HepG2 (cell line): Measurements from ENCODE around the gene ACOT8. TPM values are rescaled to one million over a fixed set of nuclear protein-coding genes. Genes with fewer than 3 reads are reported as not detected.

ENCODE experiments used
- EEA1 ChIP-seq: sonication (generic); formaldehyde crosslinking; IDR thresholded peaks from 2 replicates; pipeline ENCODE4 v1.5.1; 2020; ENCODE audit warnings: mild to moderate bottlenecking, missing genetic modification reagents, borderline replicate concordance
- ELF3 ChIP-seq: IDR thresholded peaks from 2 replicates; pipeline ENCODE4 v1.6.1; 2016; ENCODE audit warnings: missing genetic modification reagents, missing compliant biosample characterization
- HIC2 ChIP-seq: sonication (generic); formaldehyde crosslinking; IDR thresholded peaks from 2 replicates; pipeline ENCODE4 v1.9.0; 2022; ENCODE audit warnings: low read depth, missing genetic modification reagents
- MEIS2 ChIP-seq: sonication (generic); formaldehyde crosslinking; IDR thresholded peaks from 2 replicates; pipeline ENCODE4 v1.9.0; 2021; ENCODE audit warnings: mild to moderate bottlenecking, missing genetic modification reagents
- MLLT10 ChIP-seq: sonication (generic); formaldehyde crosslinking; IDR thresholded peaks from 2 replicates; pipeline ENCODE4 v1.4.0; 2020; ENCODE audit warnings: missing genetic modification reagents
- RAD21 ChIP-seq: fragments of 450-650 bp; formaldehyde crosslinking; IDR thresholded peaks from 2 replicates; pipeline ENCODE4 v1.5.0; 2020; ENCODE audit warnings: mild to moderate bottlenecking
- TSC22D2 ChIP-seq: sonication (generic); formaldehyde crosslinking; IDR thresholded peaks from 2 replicates; pipeline ENCODE4 v1.5.1; 2020; ENCODE audit warnings: missing genetic modification reagents, mild to moderate bottlenecking, borderline replicate concordance
- ZBTB33 ChIP-seq: sonication (generic); formaldehyde crosslinking; IDR thresholded peaks from 2 replicates; pipeline ENCODE4 v1.4.0; 2020; ENCODE audit warnings: missing genetic modification reagents
- ZNF18 ChIP-seq: sonication (generic); formaldehyde crosslinking; IDR thresholded peaks from 2 replicates; pipeline ENCODE4 v1.8.0; 2022; ENCODE audit warnings: mild to moderate bottlenecking, missing genetic modification reagents; ENCODE audit not compliant: insufficient replicate concordance
- ZNF549 ChIP-seq: sonication (generic); formaldehyde crosslinking; IDR thresholded peaks from 2 replicates; pipeline ENCODE4 v1.5.0; 2020; ENCODE audit warnings: missing genetic modification reagents
- ZNF580 ChIP-seq: IDR thresholded peaks from 2 replicates; pipeline ENCODE4 v1.6.1; 2016; ENCODE audit warnings: low read depth, borderline replicate concordance
- ZNF660 ChIP-seq: sonication (generic); formaldehyde crosslinking; IDR thresholded peaks from 2 replicates; pipeline ENCODE4 v1.5.1; 2020; ENCODE audit warnings: mild to moderate bottlenecking, low read depth, missing genetic modification reagents, borderline replicate concordance
- polyA plus RNA-seq, 8 experiments: library from polyadenylated mRNA; depleted of rRNA in 3 of 8; stranded (reverse) in 7 of 8; unstranded in 1 of 8; fragments of >200 nt; fragmentation: Illumina TruSeq in 4 of 8; extraction: Trizol in 4 of 8; gene quantifications; 2 replicates each; pipeline versions ENCODE4 v1.2.1 to v1.2.3, GENCODE V29; 2011 to 2016; ENCODE audit warnings: low read depth in 4 of 8, missing spikeins in 1 of 8, mixed read lengths in 1 of 8; ENCODE audit not compliant: insufficient read depth in 1 of 8
- total RNA-seq, 5 experiments: library from RNA; depleted of rRNA; stranded (reverse); fragments of >200 nt; fragmentation: Illumina TruSeq; extraction: Trizol; gene quantifications; 2 replicates each; pipeline ENCODE4 v1.2.3, GENCODE V29; 2016; ENCODE audit warnings: low read depth in 1 of 5
- TF ChIP-seq, protein P1 (sequence below): sonication (generic); formaldehyde crosslinking; IDR thresholded peaks from 2 replicates; pipeline ENCODE4 v1.8.0; 2022; ENCODE audit warnings: missing genetic modification reagents, mild to moderate bottlenecking, borderline replicate concordance
- TF ChIP-seq, protein P2 (sequence below), 2 experiments: sonication (generic) in 1 of 2; formaldehyde crosslinking in 1 of 2; IDR thresholded peaks; 2 replicates each; pipeline versions ENCODE4 v1.5.1 to v1.6.1; 2011 to 2020; ENCODE audit warnings: borderline replicate concordance in 1 of 2, low read depth in 1 of 2, low read length in 1 of 2, mild to moderate bottlenecking in 1 of 2, missing genetic modification reagents in 1 of 2, moderate library complexity in 1 of 2
- TF ChIP-seq, protein P3 (sequence below): sonication (generic); formaldehyde crosslinking; IDR thresholded peaks from 2 replicates; pipeline ENCODE4 v1.4.0; 2020; ENCODE audit warnings: missing genetic modification reagents, low read depth, mild to moderate bottlenecking, borderline replicate concordance

Gene ACOT8
- total and polyA plus RNA-seq, 2 of the 13 experiments (the other 11 are each of a cell fraction or from before 2014, with no cell fraction given): 31.4 to 45.5 TPM

GRCh38 chr20:45798935-45799642 is 58.1 kb downstream of the ACOT8 start (continued):
- TF ChIP-seq RAD21 (CRISPR knock-in tag) (peak; percentile 71), ZNF18 (CRISPR knock-in tag) (no peak), EEA1 (CRISPR knock-in tag) (no peak), ZNF580 (CRISPR knock-in tag) (peak; percentile 26; the same call in 1 of the 2 replicates), MEIS2 (CRISPR knock-in tag) (no peak), HIC2 (no peak), ZBTB33 (CRISPR knock-in tag) (no peak), TSC22D2 (no peak), MLLT10 (CRISPR knock-in tag) (no peak), ZNF549 (CRISPR knock-in tag) (no peak), ZNF660 (CRISPR knock-in tag) (no peak), ELF3 (peak; percentile 22; the same call in 1 of the 2 replicates)
- TF ChIP-seq, protein P1, sequence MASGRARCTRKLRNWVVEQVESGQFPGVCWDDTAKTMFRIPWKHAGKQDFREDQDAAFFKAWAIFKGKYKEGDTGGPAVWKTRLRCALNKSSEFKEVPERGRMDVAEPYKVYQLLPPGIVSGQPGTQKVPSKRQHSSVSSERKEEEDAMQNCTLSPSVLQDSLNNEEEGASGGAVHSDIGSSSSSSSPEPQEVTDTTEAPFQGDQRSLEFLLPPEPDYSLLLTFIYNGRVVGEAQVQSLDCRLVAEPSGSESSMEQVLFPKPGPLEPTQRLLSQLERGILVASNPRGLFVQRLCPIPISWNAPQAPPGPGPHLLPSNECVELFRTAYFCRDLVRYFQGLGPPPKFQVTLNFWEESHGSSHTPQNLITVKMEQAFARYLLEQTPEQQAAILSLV (CRISPR knock-in tag): no peak
- TF ChIP-seq, protein P2, sequence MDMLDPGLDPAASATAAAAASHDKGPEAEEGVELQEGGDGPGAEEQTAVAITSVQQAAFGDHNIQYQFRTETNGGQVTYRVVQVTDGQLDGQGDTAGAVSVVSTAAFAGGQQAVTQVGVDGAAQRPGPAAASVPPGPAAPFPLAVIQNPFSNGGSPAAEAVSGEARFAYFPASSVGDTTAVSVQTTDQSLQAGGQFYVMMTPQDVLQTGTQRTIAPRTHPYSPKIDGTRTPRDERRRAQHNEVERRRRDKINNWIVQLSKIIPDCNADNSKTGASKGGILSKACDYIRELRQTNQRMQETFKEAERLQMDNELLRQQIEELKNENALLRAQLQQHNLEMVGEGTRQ (IDR thresholded peaks at IDR 0.05; ENCODE audit: low read depth, low read length): no peak
- TF ChIP-seq, protein P2 (CRISPR knock-in tag; IDR thresholded peaks at IDR 0.05; ENCODE audit: borderline replicate concordance): no peak
- TF ChIP-seq, protein P3, sequence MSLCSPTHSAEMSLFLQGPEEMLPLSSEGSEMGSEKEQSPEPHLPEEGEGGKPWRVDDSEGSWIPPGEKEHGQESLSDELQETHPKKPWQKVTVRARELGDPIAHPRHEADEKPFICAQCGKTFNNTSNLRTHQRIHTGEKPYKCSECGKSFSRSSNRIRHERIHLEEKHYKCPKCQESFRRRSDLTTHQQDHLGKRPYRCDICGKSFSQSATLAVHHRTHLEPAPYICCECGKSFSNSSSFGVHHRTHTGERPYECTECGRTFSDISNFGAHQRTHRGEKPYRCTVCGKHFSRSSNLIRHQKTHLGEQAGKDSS: no peak
